Gastrocnemius medialis (tissue), 4 donors: ENCODE data around the gene RUSF1.

Experiments
- CTCF ChIP-seq, 5 experiments: fragments of 450-650 bp in 3 of 5; fragments of 200-600 bp in 2 of 5; sonication (generic) in 2 of 5; IDR thresholded peaks in 4 of 5; conservative IDR thresholded peaks in 1 of 5; 1 replicate in 4 of 5; 2 replicates in 1 of 5; pipeline ENCODE4 v1.5.1; 2016 to 2019; ENCODE audit warnings: antibody characterized with exemption in 5 of 5, mild to moderate bottlenecking in 3 of 5, moderate library complexity in 3 of 5
- POLR2A ChIP-seq, 2 donors: fragments of 450-650 bp; IDR thresholded peaks; one replicate each; pipeline ENCODE4 v1.6.1; 2017; ENCODE audit warnings: antibody characterized with exemption in 2 of 2, mild to moderate bottlenecking in 2 of 2, moderate library complexity in 2 of 2

GRCh38 chr16:31455601-31456314, 52.4 kb downstream of the RUSF1 start:
- TF ChIP-seq CTCF (IDR thresholded peaks at IDR 0.05 in 4 of 5, conservative IDR thresholded peaks at IDR 0.05 in 1 of 5) (peak in 1 of 5 experiments; percentile 24), POLR2A (IDR thresholded peaks at IDR 0.05) (no peak)
